Fibroblast of lung (primary cell): ENCODE results near the gene DNM1. TPM values are rescaled to one million over a fixed set of nuclear protein-coding genes. Genes with fewer than 3 reads are reported as not detected.
A peak's percentile ranks its signal among the peaks of the same experiment; 100 is the strongest.

ENCODE experiments used
- DNase-seq, 2 donors: peaks; one replicate each; pipeline versions ENCODE4 v3.0.0 to v3.0.0-alpha.2; 2010; ENCODE audit warnings: low read depth in 2 of 2
- H2AFZ ChIP-seq: 2 replicates; pipeline ENCODE4 v1.5.1; 2012; ENCODE audit warnings: low read length, control low read depth, inconsistent platforms
- H3K27ac ChIP-seq: 2 replicates; pipeline ENCODE4 v1.5.1; 2011; ENCODE audit warnings: low read length, control low read depth; ENCODE audit not compliant: insufficient read depth
- H3K27me3 ChIP-seq: 2 replicates; pipeline ENCODE4 v1.5.1; 2011; ENCODE audit warnings: mild to moderate bottlenecking, low read length; ENCODE audit not compliant: control insufficient read depth, insufficient read depth
- H3K36me3 ChIP-seq: 2 replicates; pipeline ENCODE4 v1.5.1; 2011; ENCODE audit warnings: low read length; ENCODE audit not compliant: control insufficient read depth, insufficient read depth
- H3K4me1 ChIP-seq: 2 replicates; pipeline ENCODE4 v1.5.1; 2011; ENCODE audit warnings: low read length; ENCODE audit not compliant: control insufficient read depth, insufficient read depth; ENCODE audit errors: extremely low read depth
- H3K4me2 ChIP-seq: 2 replicates; pipeline ENCODE4 v1.5.1; 2011; ENCODE audit warnings: low read length, control low read depth; ENCODE audit not compliant: insufficient read depth; ENCODE audit errors: extremely low read depth
- H3K4me3 ChIP-seq, 4 experiments: fragments of 200-600 bp in 1 of 4; sonication (generic) in 1 of 4; replicated peaks in 1 of 4; 2 replicates each; pipeline ENCODE4 v1.5.1; 2011 to 2016; ENCODE audit warnings: low read length in 4 of 4, low read depth in 3 of 4, mild to moderate bottlenecking in 3 of 4, control low read depth in 2 of 4, inconsistent platforms in 1 of 4, mixed read lengths in 1 of 4; ENCODE audit not compliant: insufficient read depth in 1 of 4; ENCODE audit errors: control extremely low read depth in 1 of 4
- H3K79me2 ChIP-seq: 2 replicates; pipeline ENCODE4 v1.5.1; 2012; ENCODE audit warnings: mild to moderate bottlenecking, low read length, inconsistent platforms; ENCODE audit not compliant: control insufficient read depth, insufficient read depth
- H3K9ac ChIP-seq: 2 replicates; pipeline ENCODE4 v1.5.1; 2011; ENCODE audit warnings: mild to moderate bottlenecking, low read length, control low read depth; ENCODE audit not compliant: insufficient read depth
- H3K9me3 ChIP-seq: 2 replicates; pipeline ENCODE4 v1.5.1; 2012; ENCODE audit warnings: low read depth, low read length; ENCODE audit not compliant: control insufficient read depth, insufficient read depth
- H4K20me1 ChIP-seq: 2 replicates; pipeline ENCODE4 v1.5.1; 2011; ENCODE audit warnings: low read length; ENCODE audit not compliant: control insufficient read depth, insufficient read depth; ENCODE audit errors: extremely low read depth
- EZH2 ChIP-seq: IDR thresholded peaks from 2 replicates; pipeline ENCODE4 v1.5.1; 2012; ENCODE audit warnings: low read length, control low read depth, mild to moderate bottlenecking; ENCODE audit errors: missing control alignments
- polyA plus RNA-seq, 2 donors: library from polyadenylated mRNA; depleted of rRNA in 1 of 2; stranded (reverse) in 1 of 2; unstranded in 1 of 2; fragments of >200 nt; gene quantifications; 2 replicates each; pipeline ENCODE4 v1.2.1, GENCODE V29; 2011 to 2012; ENCODE audit warnings: missing spikeins in 1 of 2
- total RNA-seq: library from RNA; depleted of rRNA; stranded (reverse); fragments of >200 nt; gene quantifications from 2 replicates; pipeline ENCODE4 v1.2.1, GENCODE V29; 2014
- TF ChIP-seq, protein P1 (sequence below), 2 donors: IDR thresholded peaks in 1 of 2; conservative IDR thresholded peaks in 1 of 2; 1 replicate in 1 of 2; 2 replicates in 1 of 2; pipeline ENCODE4 v1.5.1; 2011 to 2012; ENCODE audit warnings: low read length in 2 of 2, control low read depth in 1 of 2, inconsistent platforms in 1 of 2, low read depth in 1 of 2, mild to moderate bottlenecking in 1 of 2

Gene DNM1
- total and polyA plus RNA-seq, 2 donors (not counting 1 experiment from before 2014, with no cell fraction given): 3.7 to 30.4 TPM

GRCh38 chr9:128214571-128215490 is 11.7 kb downstream of the DNM1 start:
- Histone ChIP-seq H3K9me3 (no peaks in the 10 kb centered on the region), H3K9ac (no peak overlapping the region), H4K20me1 (peaks cover 2% of the 10 kb centered on the region), H3K36me3 (no peaks in the 10 kb centered on the region), H3K27me3 (no peaks in the 10 kb centered on the region), H3K4me1 (peaks cover 11% of the 10 kb centered on the region), H2AFZ (no peak overlapping the region), H3K27ac (no peak overlapping the region), H3K79me2 (no peaks in the 10 kb centered on the region), H3K4me2 (no peak overlapping the region), H3K4me3 (no peak overlapping the region)
- peak in 1 of 2 donors; percentile 36 for DNase-seq
- TF ChIP-seq, protein P1, sequence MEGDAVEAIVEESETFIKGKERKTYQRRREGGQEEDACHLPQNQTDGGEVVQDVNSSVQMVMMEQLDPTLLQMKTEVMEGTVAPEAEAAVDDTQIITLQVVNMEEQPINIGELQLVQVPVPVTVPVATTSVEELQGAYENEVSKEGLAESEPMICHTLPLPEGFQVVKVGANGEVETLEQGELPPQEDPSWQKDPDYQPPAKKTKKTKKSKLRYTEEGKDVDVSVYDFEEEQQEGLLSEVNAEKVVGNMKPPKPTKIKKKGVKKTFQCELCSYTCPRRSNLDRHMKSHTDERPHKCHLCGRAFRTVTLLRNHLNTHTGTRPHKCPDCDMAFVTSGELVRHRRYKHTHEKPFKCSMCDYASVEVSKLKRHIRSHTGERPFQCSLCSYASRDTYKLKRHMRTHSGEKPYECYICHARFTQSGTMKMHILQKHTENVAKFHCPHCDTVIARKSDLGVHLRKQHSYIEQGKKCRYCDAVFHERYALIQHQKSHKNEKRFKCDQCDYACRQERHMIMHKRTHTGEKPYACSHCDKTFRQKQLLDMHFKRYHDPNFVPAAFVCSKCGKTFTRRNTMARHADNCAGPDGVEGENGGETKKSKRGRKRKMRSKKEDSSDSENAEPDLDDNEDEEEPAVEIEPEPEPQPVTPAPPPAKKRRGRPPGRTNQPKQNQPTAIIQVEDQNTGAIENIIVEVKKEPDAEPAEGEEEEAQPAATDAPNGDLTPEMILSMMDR (conservative IDR thresholded peaks at IDR 0.05 in 1 of 2, IDR thresholded peaks at IDR 0.05 in 1 of 2; ENCODE audit: low read depth in 1 of 2, low read length in 2 of 2): no peak
- TF ChIP-seq EZH2: no peak

GRCh38 chr9:128215491-128216409 is 12.6 kb downstream of the DNM1 start:
- H3K27me3 ChIP-seq: no peaks in the 10 kb centered on the region
- H3K9ac ChIP-seq: no peak overlapping the region
- peaks cover 11% of the 10 kb centered on the region for H3K4me1 ChIP-seq
- H3K36me3 ChIP-seq: no peaks in the 10 kb centered on the region
- peaks cover 2% of the 10 kb centered on the region for H4K20me1 ChIP-seq
- DNase-seq: peak; percentile 59 to 82
- no peaks in the 10 kb centered on the region for H3K9me3 ChIP-seq
- no peak overlapping the region for H3K27ac ChIP-seq
- no peak overlapping the region for H3K4me3 ChIP-seq
- no peak overlapping the region for H3K4me2 ChIP-seq
- no peak overlapping the region for H2AFZ ChIP-seq
- no peaks in the 10 kb centered on the region for H3K79me2 ChIP-seq
- TF ChIP-seq EZH2: no peak
- TF ChIP-seq, protein P1 (conservative IDR thresholded peaks at IDR 0.05 in 1 of 2, IDR thresholded peaks at IDR 0.05 in 1 of 2; ENCODE audit: low read depth in 1 of 2, low read length in 2 of 2): no peak
